H9 (cell line): ENCODE results near the gene ERC2. TPM values are rescaled to one million over a fixed set of nuclear protein-coding genes. Genes with fewer than 3 reads are reported as not detected.

Source experiments
- DNase-seq: peaks from one replicate; pipeline ENCODE4 v3.0.0-alpha.2; 2017
- H2AFZ ChIP-seq: one replicate; pipeline ENCODE4 v1.6.1; 2013; ENCODE audit warnings: mild to moderate bottlenecking, low read length, control low read depth, moderate library complexity
- H2AK5ac ChIP-seq: 2 replicates; pipeline ENCODE4 v1.6.1; 2013; ENCODE audit warnings: low read length, control low read depth, mixed read lengths; ENCODE audit not compliant: insufficient read length
- H2BK120ac ChIP-seq: one replicate; pipeline ENCODE4 v1.6.1; 2013; ENCODE audit warnings: low read depth, mild to moderate bottlenecking, low read length, control low read depth, inconsistent platforms; ENCODE audit not compliant: poor library complexity, severe bottlenecking
- H2BK12ac ChIP-seq: 2 replicates; pipeline ENCODE4 v1.6.1; 2013; ENCODE audit warnings: low read length, control low read depth, mixed read lengths, low read depth; ENCODE audit not compliant: insufficient read length
- H2BK15ac ChIP-seq: 2 replicates; pipeline ENCODE4 v1.6.1; 2013; ENCODE audit warnings: low read depth, low read length, control low read depth
- H2BK20ac ChIP-seq: one replicate; pipeline ENCODE4 v1.6.1; 2013; ENCODE audit warnings: low read depth, mild to moderate bottlenecking, low read length, control low read depth, inconsistent platforms; ENCODE audit not compliant: poor library complexity, severe bottlenecking
- H2BK5ac ChIP-seq: 2 replicates; pipeline ENCODE4 v1.6.1; 2013; ENCODE audit warnings: low read length, control low read depth, mixed read lengths; ENCODE audit not compliant: insufficient read length
- H3K14ac ChIP-seq: 2 replicates; pipeline ENCODE4 v1.6.1; 2013; ENCODE audit warnings: low read length, control low read depth; ENCODE audit not compliant: insufficient read depth
- H3K18ac ChIP-seq: 2 replicates; pipeline ENCODE4 v1.6.1; 2013; ENCODE audit warnings: low read depth, mild to moderate bottlenecking, mixed read lengths, low read length, control low read depth; ENCODE audit not compliant: insufficient read length
- H3K23ac ChIP-seq: 2 replicates; pipeline ENCODE4 v1.6.1; 2013; ENCODE audit warnings: low read length, control low read depth, mixed read lengths, low read depth; ENCODE audit not compliant: insufficient read length
- H3K23me2 ChIP-seq: 2 replicates; pipeline ENCODE4 v1.6.1; 2013; ENCODE audit warnings: low read depth, mild to moderate bottlenecking, mixed read lengths, low read length, control low read depth; ENCODE audit not compliant: insufficient read length, poor library complexity, severe bottlenecking
- H3K27ac ChIP-seq: 2 replicates; pipeline ENCODE4 v1.5.1; 2013; ENCODE audit warnings: low read length, control low read depth, mixed read lengths, low read depth; ENCODE audit not compliant: insufficient read length
- H3K27me3 ChIP-seq: 2 replicates; pipeline ENCODE4 v1.6.1; 2013; ENCODE audit warnings: low read length, control low read depth, inconsistent platforms; ENCODE audit not compliant: insufficient read depth
- H3K4ac ChIP-seq: 2 replicates; pipeline ENCODE4 v1.6.1; 2013; ENCODE audit warnings: low read depth, mild to moderate bottlenecking, control low read depth, inconsistent platforms, low read length, moderate library complexity
- H3K4me1 ChIP-seq: 2 replicates; pipeline ENCODE4 v1.6.1; 2013; ENCODE audit warnings: low read length, control low read depth, inconsistent platforms; ENCODE audit not compliant: insufficient read depth
- H3K4me2 ChIP-seq: 2 replicates; pipeline ENCODE4 v1.6.1; 2013; ENCODE audit warnings: low read length, control low read depth, mixed read lengths; ENCODE audit not compliant: insufficient read length, insufficient read depth
- H3K56ac ChIP-seq: 2 replicates; pipeline ENCODE4 v1.6.1; 2013; ENCODE audit warnings: low read depth, mild to moderate bottlenecking, mixed read lengths, low read length, control low read depth; ENCODE audit not compliant: insufficient read length
- H3K79me1 ChIP-seq: 2 replicates; pipeline ENCODE4 v1.6.1; 2013; ENCODE audit warnings: low read depth, mild to moderate bottlenecking, moderate library complexity, low read length, control low read depth, inconsistent platforms; ENCODE audit not compliant: insufficient read depth, poor library complexity, severe bottlenecking
- H3K79me2 ChIP-seq: 2 replicates; pipeline ENCODE4 v1.6.1; 2013; ENCODE audit warnings: low read length, control low read depth, inconsistent platforms; ENCODE audit not compliant: insufficient read depth
- H3K9ac ChIP-seq: 2 replicates; pipeline ENCODE4 v1.6.1; 2013; ENCODE audit warnings: low read length, control low read depth, mixed read lengths; ENCODE audit not compliant: insufficient read length; ENCODE audit errors: extremely low read depth
- H3K9me3 ChIP-seq: one replicate; pipeline ENCODE4 v1.6.1; 2013; ENCODE audit warnings: low read depth, low read length, inconsistent platforms; ENCODE audit not compliant: control insufficient read depth
- H3T11ph ChIP-seq: one replicate; pipeline ENCODE4 v1.6.1; 2013; ENCODE audit warnings: mild to moderate bottlenecking, low read length, control low read depth, inconsistent platforms
- H4K20me1 ChIP-seq: one replicate; pipeline ENCODE4 v1.6.1; 2013; ENCODE audit not compliant: control insufficient read depth, insufficient read length, insufficient read depth
- H4K5ac ChIP-seq: 2 replicates; pipeline ENCODE4 v1.6.1; 2013; ENCODE audit warnings: low read depth, mild to moderate bottlenecking, mixed read lengths, low read length, control low read depth; ENCODE audit not compliant: insufficient read length
- H4K8ac ChIP-seq: replicated peaks from 2 replicates; pipeline ENCODE4 v1.6.1; 2013; ENCODE audit warnings: low read length, control low read depth, mixed read lengths, low read depth; ENCODE audit not compliant: insufficient read length
- H4K91ac ChIP-seq: 2 replicates; pipeline ENCODE4 v1.6.1; 2013; ENCODE audit warnings: low read depth, mild to moderate bottlenecking, moderate library complexity, mixed read lengths, low read length, control low read depth; ENCODE audit not compliant: insufficient read length
- H3K27ac Mint-ChIP-seq, 3 experiments: 2 replicates in 2 of 3; 3 replicates in 1 of 3; pipeline ENCODE4 v1.8.0; 2020 to 2021; ENCODE audit warnings: mixed read lengths in 3 of 3, mild to moderate bottlenecking in 1 of 3, moderate library complexity in 1 of 3
- H3K27me3 Mint-ChIP-seq: 2 replicates; pipeline ENCODE4 v1.8.0; 2021; ENCODE audit warnings: low read depth, mild to moderate bottlenecking, moderate library complexity, mixed read lengths
- H3K36me3 Mint-ChIP-seq, 3 experiments: 2 replicates in 2 of 3; 3 replicates in 1 of 3; pipeline ENCODE4 v1.8.0; 2020 to 2021; ENCODE audit warnings: low read depth in 3 of 3, mixed read lengths in 3 of 3; ENCODE audit not compliant: insufficient read depth in 1 of 3
- H3K4me1 Mint-ChIP-seq, 2 experiments: 2 replicates each; pipeline ENCODE4 v1.8.0; 2020; ENCODE audit warnings: mixed read lengths in 2 of 2
- H3K4me3 Mint-ChIP-seq, 2 experiments: 2 replicates in 1 of 2; 3 replicates in 1 of 2; pipeline ENCODE4 v1.8.0; 2020 to 2021; ENCODE audit warnings: mild to moderate bottlenecking in 2 of 2, mixed read lengths in 2 of 2, moderate library complexity in 1 of 2
- H3K9me3 Mint-ChIP-seq, 2 experiments: 2 replicates in 1 of 2; 3 replicates in 1 of 2; pipeline ENCODE4 v1.8.0; 2020; ENCODE audit warnings: mild to moderate bottlenecking in 2 of 2, mixed read lengths in 2 of 2, moderate library complexity in 1 of 2
- WGBS: extraction: QIAGEN DNeasy Blood & Tissue Kit; methylation state at CpG from one replicate; pipeline ENCODE4 v1.1.7; 2013; ENCODE audit warnings: missing lambda C conversion rate, low lambda C conversion rate, mixed read lengths; ENCODE audit not compliant: insufficient read length; ENCODE audit errors: extremely low coverage; 5-methylcytosine and 5-hydroxymethylcytosine counted together
- total RNA-seq: library from RNA; stranded (reverse); gene quantifications from 2 replicates; pipeline ENCODE4 v1.2.1, GENCODE V29; 2021
- TF ChIP-seq, protein P1 (sequence below): fragments of 200-600 bp; sonication (generic); conservative IDR thresholded peaks from 3 replicates; pipeline ENCODE4 v1.8.0; 2021; ENCODE audit warnings: antibody characterized with exemption, mild to moderate bottlenecking

ERC2 gene
- total RNA-seq, 1 experiment from 2014 or later, result 15.4 TPM

DNA sequence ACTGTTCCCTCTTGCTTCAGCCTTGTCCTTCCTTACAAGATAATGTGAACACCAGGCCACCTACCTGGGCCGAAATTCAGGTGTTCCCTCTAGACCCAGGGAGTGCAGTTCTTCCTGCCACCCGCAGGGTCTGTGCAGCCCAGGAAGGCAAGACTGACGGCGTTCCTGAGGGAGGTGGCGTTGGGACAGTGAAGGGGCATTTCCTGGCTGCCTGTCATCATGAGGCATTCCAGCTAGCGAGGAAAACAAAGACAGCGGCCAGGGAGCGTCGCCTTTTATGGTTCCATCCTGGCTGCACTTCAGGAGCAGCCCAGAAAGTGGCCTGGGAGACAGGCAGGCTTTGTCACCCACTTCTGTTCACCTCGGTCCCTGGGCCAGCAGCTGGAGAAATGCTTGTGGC is 896.4 kb downstream of the ERC2 start:
- H3K36me3 Mint-ChIP-seq, result peaks cover 0 to 2% (median 0%) of the 10 kb centered on the region in 3 experiments; a peak in 2 of 7 replicates
- Histone ChIP-seq H4K91ac (no peak overlapping the region), H3K9ac (no peak overlapping the region), H3K27ac (peak overlapping the region; percentile 66), H3K23me2 (no peaks in the 10 kb centered on the region), H4K20me1 (no peaks in the 10 kb centered on the region), H3K27me3 (no peaks in the 10 kb centered on the region), H3K4me2 (peak overlapping the region; percentile 5), H3K14ac (peak overlapping the region; percentile 67; the same call in 1 of the 2 replicates), H2BK15ac (no peak overlapping the region), H3K18ac (peak overlapping the region; percentile 85), H3K4me1 (peaks cover 8% of the 10 kb centered on the region; the same call in 1 of the 2 replicates), H2BK12ac (no peak overlapping the region), H2BK20ac (no peak overlapping the region), H3K56ac (no peak overlapping the region), H3T11ph (no peak overlapping the region), H3K79me1 (no peaks in the 10 kb centered on the region), H2AK5ac (no peak overlapping the region), H3K9me3 (no peaks in the 10 kb centered on the region), H3K79me2 (no peaks in the 10 kb centered on the region), H4K8ac (no peak overlapping the region), H3K23ac (no peak overlapping the region), H4K5ac (no peak overlapping the region), H2BK120ac (peak overlapping the region; percentile 89), H3K4ac (no peak overlapping the region; the same call in 1 of the 2 replicates), H2AFZ (no peak overlapping the region), H2BK5ac (no peak overlapping the region)
- no CpG with 5 or more reads among the region's 10 CpGs for WGBS
- H3K27me3 Mint-ChIP-seq, result no peaks in the 10 kb centered on the region; the same call in 1 of the 2 replicates
- peaks cover 33 to 39% of the 10 kb centered on the region in 2 experiments for H3K4me1 Mint-ChIP-seq
- TF ChIP-seq, protein P1, sequence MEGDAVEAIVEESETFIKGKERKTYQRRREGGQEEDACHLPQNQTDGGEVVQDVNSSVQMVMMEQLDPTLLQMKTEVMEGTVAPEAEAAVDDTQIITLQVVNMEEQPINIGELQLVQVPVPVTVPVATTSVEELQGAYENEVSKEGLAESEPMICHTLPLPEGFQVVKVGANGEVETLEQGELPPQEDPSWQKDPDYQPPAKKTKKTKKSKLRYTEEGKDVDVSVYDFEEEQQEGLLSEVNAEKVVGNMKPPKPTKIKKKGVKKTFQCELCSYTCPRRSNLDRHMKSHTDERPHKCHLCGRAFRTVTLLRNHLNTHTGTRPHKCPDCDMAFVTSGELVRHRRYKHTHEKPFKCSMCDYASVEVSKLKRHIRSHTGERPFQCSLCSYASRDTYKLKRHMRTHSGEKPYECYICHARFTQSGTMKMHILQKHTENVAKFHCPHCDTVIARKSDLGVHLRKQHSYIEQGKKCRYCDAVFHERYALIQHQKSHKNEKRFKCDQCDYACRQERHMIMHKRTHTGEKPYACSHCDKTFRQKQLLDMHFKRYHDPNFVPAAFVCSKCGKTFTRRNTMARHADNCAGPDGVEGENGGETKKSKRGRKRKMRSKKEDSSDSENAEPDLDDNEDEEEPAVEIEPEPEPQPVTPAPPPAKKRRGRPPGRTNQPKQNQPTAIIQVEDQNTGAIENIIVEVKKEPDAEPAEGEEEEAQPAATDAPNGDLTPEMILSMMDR, result peak; percentile 63
- H3K9me3 Mint-ChIP-seq, result no peaks in the 10 kb centered on the region
- H3K27ac Mint-ChIP-seq, result peak overlapping the region; percentile 90 to 96 (median 95)
- no peak overlapping the region; a peak in 1 of 5 replicates for H3K4me3 Mint-ChIP-seq
- peak; percentile 93 for DNase-seq
